A549 treated with CpdA at 1 μM for 4 hours (cell line): ENCODE data around the gene PPIA. TPM values are rescaled to one million over a fixed set of nuclear protein-coding genes. Genes with fewer than 3 reads are reported as not detected.

Experiments
- total RNA-seq: library from RNA; stranded (reverse); fragments of 200-300 nt; extraction: Qiagen RNA extraction; gene quantifications from 5 replicates; pipeline ENCODE4 v1.2.3, GENCODE V29; 2022; ENCODE audit warnings: low read depth

PPIA gene
- total RNA-seq, result 4,920 to 6,264 TPM (median 5,217 TPM) in 5 replicates

DNA sequence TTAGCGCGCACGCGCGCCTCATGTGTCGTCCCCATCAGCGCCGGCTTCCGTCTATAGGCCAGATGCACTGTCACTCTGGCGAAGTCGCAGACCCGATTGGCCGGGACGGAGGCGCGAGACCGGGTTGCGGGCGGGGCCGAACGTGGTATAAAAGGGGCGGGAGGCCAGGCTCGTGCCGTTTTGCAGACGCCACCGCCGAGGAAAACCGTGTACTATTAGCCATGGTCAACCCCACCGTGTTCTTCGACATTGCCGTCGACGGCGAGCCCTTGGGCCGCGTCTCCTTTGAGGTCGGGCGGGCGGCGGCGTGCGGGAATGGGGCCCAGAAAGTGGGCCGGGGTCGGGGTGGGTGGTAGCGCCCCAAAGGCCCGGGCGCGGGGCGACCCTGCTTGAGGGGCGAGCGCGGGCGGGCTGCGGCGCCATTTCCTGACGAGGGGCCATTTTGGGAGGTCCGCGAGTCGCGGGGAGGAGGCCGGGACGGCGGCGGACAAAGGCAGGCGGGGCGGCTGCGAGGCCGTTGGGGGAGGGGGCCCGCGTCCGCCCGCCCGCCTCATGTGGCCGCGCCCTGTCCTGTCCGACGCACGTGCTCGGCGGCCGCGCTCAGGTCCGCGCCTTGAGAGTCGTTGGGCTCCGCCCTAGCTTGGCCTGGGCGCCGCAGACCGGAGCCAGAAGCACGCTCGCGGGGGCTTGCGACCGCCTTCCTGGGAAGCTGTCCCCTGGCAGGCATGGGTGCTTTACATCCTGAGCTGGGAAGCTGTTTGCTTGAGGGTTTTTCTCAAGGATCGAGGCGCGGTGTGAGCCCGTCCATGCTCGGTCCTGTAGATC lies at the start of gene PPIA:
Gene PPIA, plus strand, starts transcription at position 178 of the 825 bp plus-strand sequence. Its CDS starts 44 bp downstream, at position 222.

DNA sequence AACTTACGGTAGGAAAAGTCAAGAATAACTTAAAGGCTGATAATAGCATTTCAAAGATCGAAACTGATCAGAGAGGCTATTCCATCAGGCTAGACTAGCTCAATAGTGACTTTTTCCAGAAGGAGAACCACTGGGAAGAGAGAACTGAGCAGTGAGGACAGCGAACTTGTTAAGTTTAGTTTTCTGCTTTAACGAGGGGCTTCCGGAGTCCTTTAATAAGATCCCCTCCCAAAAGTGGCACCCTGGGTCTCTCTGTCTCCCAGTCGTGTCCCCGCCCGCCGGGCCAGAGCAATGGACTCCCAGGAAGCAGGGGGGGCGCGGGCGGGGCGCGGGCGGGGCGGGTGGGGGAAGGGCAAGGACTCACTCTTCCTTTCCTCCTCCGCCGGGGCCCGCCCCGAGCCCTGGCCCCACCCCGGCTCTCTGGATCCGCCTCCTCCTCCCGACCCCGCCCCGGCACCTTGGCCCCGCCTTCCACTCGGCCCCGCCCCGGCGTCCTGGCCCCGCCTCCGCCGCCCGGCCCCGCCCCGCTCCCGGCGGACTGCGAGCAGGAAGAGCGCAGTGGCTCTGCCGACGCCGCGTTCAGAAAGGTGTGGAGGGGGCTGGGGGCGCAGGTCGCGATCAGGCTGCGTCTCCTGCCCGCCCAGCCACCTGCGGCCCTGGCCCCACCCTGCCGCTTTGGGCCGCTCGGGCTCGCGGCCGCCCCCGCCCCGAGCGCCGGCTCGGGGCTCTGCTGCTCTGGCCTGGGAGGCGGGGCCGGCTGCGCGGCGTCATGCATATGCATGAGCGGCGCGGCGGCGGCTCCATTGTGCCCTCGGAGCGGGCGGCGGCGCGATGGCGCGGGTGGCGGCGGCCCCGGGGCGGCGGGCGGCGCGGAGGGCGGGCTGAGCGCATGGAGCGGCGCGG lies 48.2 kb upstream of the PPIA start, which contains the start of gene ZMIZ2:
Gene ZMIZ2, plus strand, starts transcription at position 803 of the 903 bp plus-strand sequence. CDS start 7,403 bp downstream, outside the sequence.

DNA sequence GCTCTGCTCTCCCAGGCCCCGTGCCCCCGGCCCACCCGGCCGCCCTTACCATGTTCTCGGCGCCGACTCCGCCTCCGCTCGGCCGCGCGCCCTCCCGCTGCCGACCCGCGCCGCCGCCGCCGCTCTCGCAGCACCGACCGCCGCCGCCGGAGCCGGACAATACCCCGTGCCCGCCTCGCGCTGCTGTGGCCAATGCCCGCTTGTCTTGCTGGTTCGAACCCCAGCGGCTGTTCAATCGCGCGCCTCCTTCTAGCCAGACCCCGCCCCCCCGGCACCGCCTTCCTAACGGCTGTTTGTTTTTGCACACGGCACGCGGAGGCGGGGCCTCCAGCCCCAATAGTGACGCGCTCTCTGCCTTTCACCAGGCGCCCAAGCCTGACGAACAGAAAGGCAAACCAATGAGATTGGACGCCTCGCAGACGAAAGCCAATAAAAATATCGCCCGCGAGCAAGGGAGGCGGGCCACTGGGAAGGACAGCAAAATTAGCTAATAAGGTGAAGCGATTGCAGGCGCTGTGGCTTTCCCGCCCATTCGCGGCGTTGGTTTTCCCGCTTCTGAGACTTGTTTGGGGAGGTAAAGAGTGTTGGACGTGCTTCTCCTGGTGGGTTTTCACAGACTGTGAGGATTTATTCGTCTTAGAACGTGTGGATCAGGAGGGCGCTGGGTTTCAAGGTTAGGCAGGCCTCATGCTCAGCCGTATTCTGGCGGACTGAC lies 51.6 kb downstream of the PPIA start, which contains the start of gene H2AZ2:
Gene H2AZ2, minus strand, starts transcription at position 168 of the 715 bp plus-strand sequence. Its CDS starts 116 bp downstream, at position 52.

Other genes with a start within 250 kb of the PPIA start
- 107 to 146 TPM (median 128 TPM) in 5 replicates for gene DDX56, start 222.8 kb upstream of the PPIA start, total RNA-seq
- gene TMED4, start 214.4 kb upstream of the PPIA start, total RNA-seq, result 45.9 to 54.0 TPM (median 49.7 TPM) in 5 replicates
- gene OGDH, start 190.1 kb upstream of the PPIA start, total RNA-seq, result 28.7 to 33.1 TPM (median 31.1 TPM) in 5 replicates
- 25.4 to 38.0 TPM (median 34.8 TPM) in 5 replicates for gene ZMIZ2, start 47.8 kb upstream of the PPIA start, total RNA-seq
- 207 to 270 TPM (median 251 TPM) in 5 replicates for gene H2AZ2, start 51.4 kb downstream of the PPIA start, total RNA-seq
- gene PURB, start 88.8 kb downstream of the PPIA start, total RNA-seq, result 10.7 to 11.5 TPM (median 10.8 TPM) in 5 replicates
- 0.09 to 0.12 TPM (median 0.11 TPM) in 5 replicates for gene MYO1G, start 182.3 kb downstream of the PPIA start, total RNA-seq
- 32.5 to 45.6 TPM (median 42.6 TPM) in 5 replicates for gene CCM2, start 203.5 kb downstream of the PPIA start, total RNA-seq